HL-60/S4 treated with phorbol 12-myristate 13-acetate at 8.2 ng/mL for 4 days and 3 days (cell line): Measurements from ENCODE around the gene PABPN1.

Source experiments
- in situ Hi-C: fragments of 300-500 bp; cut with MboI; formaldehyde crosslinking; loops from 2 replicates; pipeline ENCODE4 v1.15.0; 2022; ENCODE audit warnings: low sequenced_read_pairs

The PABPN1 gene

DNA sequence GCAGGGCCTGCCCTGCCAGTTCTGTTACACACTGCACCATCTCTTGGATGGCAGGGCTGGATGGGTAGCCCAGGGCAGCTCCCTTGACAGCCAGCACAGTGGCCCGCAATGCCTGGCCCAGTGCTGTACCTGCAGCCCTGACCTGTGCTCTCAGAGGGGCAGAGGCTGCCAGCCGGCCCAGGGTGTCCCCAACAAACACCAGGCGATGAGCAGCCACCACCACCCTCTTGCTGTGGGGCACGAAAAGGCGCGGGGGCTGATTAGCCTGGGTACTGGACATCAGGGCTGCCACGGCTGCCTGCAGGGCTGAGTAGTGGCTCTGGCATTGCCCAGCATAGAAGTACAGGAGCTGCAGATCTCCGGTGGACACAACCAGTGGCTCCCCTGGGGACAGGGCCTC is 36.0 kb downstream of the PABPN1 start:
- in situ Hi-C loops, result no loop called here

GRCh38 chr14:23358042-23358441 is 36.8 kb downstream of the PABPN1 start:
- in situ Hi-C loops, result no loop called here

DNA sequence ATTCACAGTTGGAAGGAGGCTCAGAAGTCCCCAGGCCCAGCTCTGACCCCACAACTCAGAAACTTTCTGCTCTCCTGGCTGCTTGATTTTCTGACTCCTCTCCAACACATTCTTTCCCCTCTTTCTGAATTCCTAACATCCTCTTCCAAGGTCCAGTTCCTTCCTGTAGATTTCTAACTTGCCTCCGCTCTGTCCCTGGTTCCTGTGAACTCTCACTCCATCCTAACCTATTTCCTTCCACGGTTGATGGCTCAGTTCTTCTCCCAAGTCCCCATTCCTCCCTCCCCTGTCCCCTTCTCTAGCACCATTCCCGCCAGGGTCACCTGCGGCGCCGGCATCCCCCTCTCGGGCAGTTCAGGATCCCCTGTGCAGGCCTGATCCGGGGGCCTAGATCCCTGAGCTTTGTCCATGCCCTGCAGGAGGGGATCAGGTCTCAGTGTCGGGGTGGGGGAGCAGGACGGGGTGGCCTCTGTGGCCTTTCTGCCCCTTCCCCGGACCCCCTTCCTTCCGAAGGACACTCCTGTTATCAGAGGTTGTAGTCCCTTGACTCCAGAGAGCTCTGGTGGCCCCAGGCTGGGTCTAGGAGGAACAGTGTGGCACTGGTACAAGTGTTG is 37.4 kb downstream of the PABPN1 start:
- in situ Hi-C loops, result no loop called here

DNA sequence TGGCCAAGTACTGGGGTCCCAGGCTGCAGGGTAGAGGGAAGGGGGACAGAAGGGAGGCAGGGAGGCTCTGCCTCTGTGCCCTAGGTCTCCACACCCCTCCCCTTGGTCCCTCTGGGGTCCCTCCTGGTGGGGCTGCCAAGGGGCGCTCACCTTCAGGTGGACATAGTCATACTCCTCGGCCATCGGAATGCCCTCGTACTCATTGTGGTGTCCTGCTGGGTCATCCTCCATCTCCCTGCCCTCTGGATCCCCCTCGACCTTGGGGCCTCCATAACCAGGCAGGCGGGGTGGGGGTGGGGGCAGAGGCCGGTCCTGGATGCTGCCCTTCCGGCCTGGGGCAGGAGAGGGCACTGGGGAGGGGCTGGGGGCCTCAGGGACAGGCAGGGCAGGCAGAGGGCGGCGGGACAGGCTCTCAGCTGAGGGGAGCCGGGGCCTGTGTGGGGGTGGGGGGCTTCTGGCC is 37.9 kb downstream of the PABPN1 start:
- in situ Hi-C loops, result no loop called here

DNA sequence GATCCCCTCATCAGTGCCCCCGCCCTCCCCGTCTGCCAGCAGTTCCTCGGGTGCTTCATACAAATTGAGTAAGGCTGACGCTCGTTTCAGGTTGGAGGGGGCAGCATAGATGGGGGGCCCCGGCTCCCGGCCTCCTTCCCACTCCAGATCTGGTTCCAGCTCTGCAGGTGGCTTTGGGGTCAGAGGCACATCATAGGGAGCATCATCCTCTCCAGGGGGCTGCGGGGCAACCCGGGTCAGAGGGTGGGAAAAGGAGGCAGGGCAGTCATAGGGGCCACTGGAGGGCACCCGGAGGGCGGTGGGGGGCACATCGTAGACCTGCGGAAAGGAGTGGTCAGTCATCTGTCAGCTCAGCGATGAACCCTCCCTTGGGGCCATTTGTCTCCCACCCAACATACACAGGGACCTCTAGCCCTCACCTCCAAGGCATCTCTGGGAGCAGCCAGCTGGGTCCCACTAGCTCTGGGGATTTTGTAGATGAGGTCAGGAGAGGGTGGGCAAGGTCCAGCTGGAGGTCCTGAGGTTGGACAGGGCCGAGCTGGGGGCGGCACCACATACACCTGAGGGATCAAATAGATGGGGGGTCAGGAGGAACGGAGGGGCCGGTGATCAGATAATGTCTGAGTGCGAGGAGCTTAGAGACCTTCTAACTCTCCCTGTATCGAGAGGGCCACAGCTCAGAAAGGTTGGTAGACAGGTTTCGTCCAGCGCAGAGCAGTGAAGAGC is 38.6 kb downstream of the PABPN1 start:
- in situ Hi-C loops, result no loop called here

DNA sequence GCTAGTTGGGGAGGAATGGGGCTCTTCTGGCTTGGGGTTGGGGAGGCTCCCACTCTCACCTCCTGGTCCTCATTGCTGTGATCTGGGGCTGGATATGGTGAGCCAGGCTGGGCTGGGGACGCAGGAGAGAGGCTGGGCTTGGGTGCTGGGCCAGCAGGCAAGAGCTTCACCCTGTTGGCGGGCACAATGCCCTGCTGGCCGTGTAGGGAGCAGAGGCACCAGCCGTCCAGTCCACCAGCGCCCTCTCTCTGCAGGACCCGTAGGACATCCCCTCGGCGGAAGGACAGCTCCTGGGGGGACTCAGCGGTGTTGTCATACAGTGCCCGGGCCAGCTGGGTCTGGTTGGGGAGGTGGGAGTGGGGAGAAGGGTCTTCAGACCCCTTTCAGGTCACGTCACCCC is 39.2 kb downstream of the PABPN1 start:
- in situ Hi-C loops, result no loop called here

- in situ Hi-C loops, result no loop called here
These were observed 40.1 kb downstream of the PABPN1 start for GRCh38 chr14:23361320-23361719.

DNA sequence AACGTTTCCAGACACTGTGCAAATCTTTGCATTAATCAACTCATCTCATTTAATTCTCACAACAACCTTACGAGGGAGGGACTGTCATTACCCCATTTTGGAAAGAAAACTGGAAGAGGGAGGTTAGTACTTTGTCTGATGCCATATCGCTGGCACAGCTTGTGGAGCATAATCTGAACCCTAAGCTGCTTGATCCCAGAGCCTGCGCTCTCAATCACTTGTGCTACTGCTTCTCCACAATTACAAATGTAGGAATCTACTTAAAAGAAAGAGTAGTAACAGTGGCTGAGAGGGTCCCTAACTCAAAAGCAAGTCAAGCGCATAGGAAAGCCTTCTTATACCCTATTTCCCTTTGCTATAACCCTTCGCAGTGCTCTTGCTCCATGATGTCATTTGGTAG is 40.5 kb downstream of the PABPN1 start:
- in situ Hi-C loops, result no loop called here

- in situ Hi-C loops, result no loop called here
These were observed 40.9 kb downstream of the PABPN1 start for GRCh38 chr14:23362200-23362599.

DNA sequence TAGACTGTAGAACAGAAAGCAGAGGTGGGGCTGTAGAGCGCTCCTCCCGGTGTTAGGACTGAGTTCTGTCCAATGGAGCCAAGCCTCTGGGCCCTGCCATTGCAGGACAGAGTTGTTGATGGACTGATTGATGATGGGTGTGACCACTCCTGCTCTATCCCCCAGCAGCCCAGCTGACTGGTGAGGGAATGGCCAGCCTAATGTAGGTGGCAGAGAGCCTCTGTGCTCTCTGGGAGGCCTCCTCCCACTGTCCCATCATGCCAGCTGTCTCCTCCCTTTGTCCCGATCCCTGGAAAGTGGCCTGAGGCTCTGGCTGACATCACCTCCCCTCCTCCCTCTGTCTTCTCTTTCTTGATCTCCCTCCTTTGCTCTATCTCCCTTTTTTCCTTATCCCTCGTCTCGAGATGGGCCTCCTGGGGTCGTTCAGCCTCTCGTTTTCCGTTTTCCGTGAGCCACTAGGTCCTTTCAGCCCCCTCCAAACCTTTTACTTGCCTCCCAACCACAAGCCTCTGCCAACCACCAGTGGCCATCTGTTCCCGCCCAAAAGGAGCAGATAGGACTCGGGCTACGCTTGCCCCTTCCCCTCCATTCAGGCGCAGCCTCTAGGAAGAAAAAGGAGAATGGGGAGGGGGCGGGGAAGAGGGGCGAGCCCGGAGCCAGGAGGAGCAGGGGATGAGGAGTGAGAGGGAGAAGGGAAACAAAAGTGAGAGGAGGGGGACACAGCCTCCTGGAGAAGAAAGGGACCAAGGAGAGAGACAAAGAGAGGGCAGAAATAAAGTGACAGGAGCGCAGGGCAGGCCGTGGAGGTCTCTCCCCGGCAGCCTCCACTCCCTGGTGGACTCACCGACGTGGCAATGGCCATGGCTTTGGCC is 43.1 kb downstream of the PABPN1 start:
- in situ Hi-C loops, result no loop called here

GRCh38 chr14:23365036-23365731 is 43.9 kb downstream of the PABPN1 start, which contains the start of gene EFS:
EFS (minus strand) TSS chr14:23365172; CDS start chr14:23365025, 147 bp downstream.
- in situ Hi-C loops, result no loop called here

DNA sequence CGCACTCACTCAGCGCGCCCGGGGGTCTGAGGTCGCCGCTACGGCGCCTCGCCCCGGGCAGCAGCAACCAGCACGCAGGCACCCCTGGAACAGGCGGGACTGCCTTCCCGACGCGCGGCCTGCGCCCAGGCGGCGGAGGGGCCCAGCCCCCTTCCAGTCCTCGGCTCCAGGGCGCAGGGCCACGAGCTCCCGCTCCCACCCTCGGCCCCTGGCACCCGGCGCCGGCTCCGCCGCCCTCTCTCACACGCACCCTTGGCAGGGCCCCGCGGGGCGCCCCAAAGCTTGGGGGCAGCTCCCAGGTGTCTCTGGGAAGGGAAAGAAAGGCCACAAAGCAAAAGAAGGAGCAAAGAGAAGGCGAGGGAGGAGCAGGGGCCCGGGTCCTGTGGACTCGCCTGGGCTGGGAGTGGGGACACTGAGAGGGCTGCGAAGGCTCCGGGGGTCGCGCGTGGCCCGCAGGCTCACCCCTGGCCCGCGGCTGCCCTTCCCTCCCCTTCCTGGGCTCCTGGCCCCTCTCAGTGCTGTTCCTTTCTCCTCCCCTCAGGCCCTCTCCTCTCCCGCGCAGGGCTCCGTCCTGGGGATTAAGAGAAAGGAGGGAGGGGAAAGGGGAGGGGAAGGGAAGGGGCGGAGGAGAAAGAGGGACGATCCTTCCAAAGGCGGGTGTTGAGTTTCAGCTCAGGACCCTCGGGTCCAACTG is 44.6 kb downstream of the PABPN1 start:
- in situ Hi-C loops, result no loop called here

GRCh38 chr14:23366426-23366921 is 45.2 kb downstream of the PABPN1 start:
- in situ Hi-C loops, result no loop called here

- in situ Hi-C loops, result no loop called here
These were observed 49.0 kb downstream of the PABPN1 start for GRCh38 chr14:23370221-23370620.

GRCh38 chr14:23371865-23372264 is 50.6 kb downstream of the PABPN1 start:
- in situ Hi-C loops, result no loop called here

DNA sequence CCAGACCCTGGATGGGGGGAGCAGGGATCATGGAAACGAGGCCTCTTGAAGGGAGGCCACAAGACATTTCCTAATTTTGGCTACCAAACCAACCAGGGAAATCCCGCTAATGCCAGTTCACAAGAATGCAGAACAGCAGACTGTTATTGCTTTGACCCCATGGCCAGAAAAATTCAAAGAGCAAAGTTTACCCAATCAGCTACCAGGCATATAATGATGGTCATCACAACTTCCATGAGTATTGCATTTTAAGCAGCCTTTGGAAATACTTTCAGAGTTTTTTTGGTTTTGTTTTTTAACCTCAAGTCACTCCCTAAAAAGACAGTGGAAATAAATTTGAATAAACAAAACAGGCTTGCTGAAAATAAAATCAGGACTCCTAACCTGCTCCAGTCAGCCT is 51.3 kb downstream of the PABPN1 start, which contains the start of gene IL25:
TSS of gene IL25 (plus strand) at position 301 of the 400 bp plus-strand sequence.
- in situ Hi-C loops, result no loop called here

GRCh38 chr14:23373041-23373440 is 51.8 kb downstream of the PABPN1 start:
- in situ Hi-C loops, result no loop called here
